Hematopoietic multipotent progenitor cell treated with erythropoietin and hydrocortisone succinate and interleukin-3 and kit ligand, for 6 days (in vitro differentiated cells): ENCODE results near the gene EBLN2.

ENCODE experiments used
- DNase-seq: peaks from one replicate; pipeline ENCODE4 v3.0.0-alpha.2; 2015

EBLN2 gene

GRCh38 chr3:73108750-73109149 is 47.3 kb downstream of the EBLN2 start:
- no peak for DNase-seq

GRCh38 chr3:73110530-73110929 is 49.1 kb downstream of the EBLN2 start:
- no peak for DNase-seq
